Measurements from ENCODE around the gene FBXO5. TPM values are rescaled to one million over a fixed set of nuclear protein-coding genes. Genes with fewer than 3 reads are reported as not detected.

The FBXO5 gene
- total and polyA plus RNA-seq, 9 of the 15 experiments (the other 6 are each of a cell fraction or from before 2014, with no cell fraction given): 17.8 to 89.3 (median 62.9) TPM

- TF ChIP-seq ZBTB9 (CRISPR knock-in tag; IDR thresholded peaks at IDR 0.05) (peak; percentile 62; the same call in 1 of the 2 replicates), ZNF217 (CRISPR knock-in tag; IDR thresholded peaks at IDR 0.05) (no peak), ZSCAN32 (CRISPR knock-in tag; IDR thresholded peaks at IDR 0.05) (no peak), ARID1B (IDR thresholded peaks at IDR 0.05) (no peak; the same call in 1 of the 2 replicates), RBM34 (IDR thresholded peaks at IDR 0.05; ENCODE audit: borderline replicate concordance, insufficient read depth, low read length) (no peak; the same call in 1 of the 2 replicates), NR2C1 (IDR thresholded peaks at IDR 0.05) (no peak), NR2C1 (tag; IDR thresholded peaks at IDR 0.05) (peak; percentile 24; the same call in 1 of the 2 replicates), TOE1 (IDR thresholded peaks at IDR 0.05; ENCODE audit: borderline replicate concordance) (no peak), TOE1 (CRISPR knock-in tag; IDR thresholded peaks at IDR 0.05; ENCODE audit: borderline replicate concordance, low read depth) (no peak), NR2F6 (CRISPR knock-in tag; IDR thresholded peaks at IDR 0.05) (no peak), MBD2 (IDR thresholded peaks at IDR 0.05; ENCODE audit: borderline replicate concordance, low read depth) (peak; percentile 97), LCOR (CRISPR knock-in tag; IDR thresholded peaks at IDR 0.05) (peak; percentile 100), HLTF (IDR thresholded peaks at IDR 0.05) (no peak), RAD21 (CRISPR knock-in tag; conservative IDR thresholded peaks at IDR 0.05 in 1 of 2, IDR thresholded peaks at IDR 0.05 in 1 of 2) (no peak; a peak in 1 of 4 replicates), TFAM (CRISPR knock-in tag; conservative IDR thresholded peaks at IDR 0.05) (no peak), PCBP1 (IDR thresholded peaks at IDR 0.05; ENCODE audit: low read depth, low read length, poor library complexity, severe bottlenecking) (no peak), ZBTB7A (IDR thresholded peaks at IDR 0.05; ENCODE audit: borderline replicate concordance, control insufficient read depth, low read depth, low read length) (no peak; the same call in 1 of the 2 replicates), FUS (optimal IDR thresholded peaks at IDR 0.05; ENCODE audit: low read depth, low read length) (peak; percentile 98), DLX4 (CRISPR knock-in tag; IDR thresholded peaks at IDR 0.05) (no peak), NCOA4 (IDR thresholded peaks at IDR 0.05; ENCODE audit: partially characterized antibody) (no peak)
- TF ChIP-seq, protein P1, sequence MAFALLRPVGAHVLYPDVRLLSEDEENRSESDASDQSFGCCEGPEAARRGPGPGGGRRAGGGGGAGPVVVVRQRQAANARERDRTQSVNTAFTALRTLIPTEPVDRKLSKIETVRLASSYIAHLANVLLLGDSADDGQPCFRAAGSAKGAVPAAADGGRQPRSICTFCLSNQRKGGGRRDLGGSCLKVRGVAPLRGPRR (CRISPR knock-in tag; IDR thresholded peaks at IDR 0.05): no peak
- TF ChIP-seq, protein P2, sequence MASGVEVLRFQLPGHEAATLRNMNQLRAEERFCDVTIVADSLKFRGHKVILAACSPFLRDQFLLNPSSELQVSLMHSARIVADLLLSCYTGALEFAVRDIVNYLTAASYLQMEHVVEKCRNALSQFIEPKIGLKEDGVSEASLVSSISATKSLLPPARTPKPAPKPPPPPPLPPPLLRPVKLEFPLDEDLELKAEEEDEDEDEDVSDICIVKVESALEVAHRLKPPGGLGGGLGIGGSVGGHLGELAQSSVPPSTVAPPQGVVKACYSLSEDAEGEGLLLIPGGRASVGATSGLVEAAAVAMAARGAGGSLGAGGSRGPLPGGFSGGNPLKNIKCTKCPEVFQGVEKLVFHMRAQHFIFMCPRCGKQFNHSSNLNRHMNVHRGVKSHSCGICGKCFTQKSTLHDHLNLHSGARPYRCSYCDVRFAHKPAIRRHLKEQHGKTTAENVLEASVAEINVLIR (CRISPR knock-in tag; IDR thresholded peaks at IDR 0.05): no peak
Observed at GRCh38 chr6:152982904-152983636, at the start of gene FBXO5 (continued).
